GM11168 (cell line): ENCODE results near the gene NSG1.
"Not testable (repeated sequence)": the region's sequence is repeated elsewhere in the genome, so short reads cannot be mapped to it uniquely, and the experiment has no call there.

ENCODE experiments used
- in situ Hi-C: fragments of 300-500 bp; cut with MboI; formaldehyde crosslinking; loops from one replicate; pipeline ENCODE4 v1.12.0; 2022; ENCODE audit warnings: low sequenced_read_pairs; ENCODE audit not compliant: unreplicated experiment

Gene NSG1

DNA sequence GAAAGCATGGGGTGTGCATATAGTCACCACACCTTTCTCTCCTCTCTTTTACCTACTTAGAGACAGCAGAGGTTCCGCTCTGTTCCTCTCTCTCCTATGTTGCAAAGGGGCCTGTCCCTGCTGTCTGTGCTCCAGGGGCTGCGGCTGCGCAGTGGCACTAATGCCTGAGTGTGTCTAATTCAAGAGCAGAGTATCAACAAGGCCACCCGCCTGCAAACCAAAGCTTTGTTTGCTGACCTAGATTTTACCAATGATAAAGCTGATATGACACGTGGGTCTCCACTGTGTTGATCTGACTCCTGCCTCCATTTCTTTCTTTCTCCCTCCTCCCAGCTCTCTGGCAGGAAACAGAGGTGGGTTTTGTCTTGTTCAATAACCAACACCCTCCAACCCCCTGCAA is 74.9 kb downstream of the NSG1 start:
- in situ Hi-C loops: no loop called here

DNA sequence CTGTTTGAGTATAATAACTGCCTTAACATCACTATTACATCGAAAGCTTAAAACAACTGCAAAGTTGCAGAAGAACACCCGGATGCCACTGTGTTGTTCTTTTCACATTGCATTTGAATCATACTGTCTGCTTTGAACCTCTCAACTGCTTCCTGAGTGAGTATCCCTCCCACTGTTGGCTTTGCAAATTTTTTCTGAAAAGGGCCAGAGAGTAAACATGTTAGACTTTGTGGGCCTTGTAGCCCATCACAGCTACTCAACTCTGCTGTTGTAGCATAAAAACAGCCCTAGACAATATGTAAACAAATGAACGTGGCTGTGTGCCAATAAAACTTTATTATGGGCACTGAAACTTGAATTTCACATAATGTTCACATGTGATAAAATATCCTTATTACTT is 76.1 kb downstream of the NSG1 start:
- in situ Hi-C loops: no loop called here

DNA sequence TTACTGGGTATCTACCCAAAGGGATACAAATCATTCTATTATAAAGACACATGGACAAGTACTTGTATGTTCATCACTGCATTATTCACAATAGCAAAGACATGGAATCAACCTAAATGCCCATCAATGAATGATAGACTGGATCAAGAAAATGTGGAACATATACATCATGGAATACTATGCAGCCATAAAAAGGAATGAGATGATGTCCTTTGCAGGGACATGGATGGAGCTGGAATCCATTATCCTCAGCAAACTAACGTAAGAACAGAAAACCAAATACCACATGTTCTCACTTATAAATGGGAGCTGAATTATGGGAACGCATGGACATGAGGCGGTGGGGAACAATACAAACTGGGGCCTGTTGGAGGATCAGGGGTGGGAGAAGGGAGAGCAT is 78.3 kb downstream of the NSG1 start:
- in situ Hi-C loops: not testable (repeated sequence)
